H1 (cell line): ENCODE data around the gene ADGRF1. TPM values are rescaled to one million over a fixed set of nuclear protein-coding genes. Genes with fewer than 3 reads are reported as not detected.

Source experiments
- CTCF ChIA-PET: fragments of 300-600 bp; sonication (Branson Sonifier 250); formaldehyde crosslinking; loops from one replicate; lab custom pipeline; 2021; ENCODE audit not compliant: partially characterized antibody; lab: Charles Lee
- POLR2A ChIA-PET: fragments of 300-600 bp; sonication (Branson Sonifier 250); formaldehyde crosslinking; loops from one replicate; lab custom pipeline; 2021; ENCODE audit warnings: inconsistent platforms; ENCODE audit not compliant: partially characterized antibody; lab: Charles Lee
- DNase-seq, 2 experiments: peaks; one replicate each; pipeline versions ENCODE4 v3.0.0 to v3.0.0-alpha.2; 2010 to 2022; ENCODE audit warnings: low spot score in 2 of 2, low read depth in 1 of 2, mixed read lengths in 1 of 2
- FAIRE-seq: peaks from 2 replicates; lab custom pipeline; 2011; peaks lifted over from hg19 to GRCh38; lab: Jason Lieb, UNC
- H2AFZ ChIP-seq: 2 replicates; pipeline ENCODE4 v1.8.1; 2012; ENCODE audit warnings: low read length, inconsistent platforms
- H2AK5ac ChIP-seq: 2 replicates; pipeline ENCODE4 v1.6.1; 2013; ENCODE audit warnings: low read depth, low read length
- H2BK120ac ChIP-seq: replicated peaks from 2 replicates; pipeline ENCODE3; 2013; ENCODE audit warnings: low read depth, low read length, inconsistent platforms
- H2BK12ac ChIP-seq: 2 replicates; pipeline ENCODE4 v1.6.1; 2013; ENCODE audit warnings: low read depth, low read length
- H2BK15ac ChIP-seq: 2 replicates; pipeline ENCODE4 v1.6.1; 2013; ENCODE audit warnings: low read length
- H2BK20ac ChIP-seq: 2 replicates; pipeline ENCODE4 v1.6.1; 2013; ENCODE audit warnings: low read length
- H2BK5ac ChIP-seq: 2 replicates; pipeline ENCODE4 v1.6.1; 2013; ENCODE audit warnings: low read depth, low read length
- H3K14ac ChIP-seq: 2 replicates; pipeline ENCODE4 v1.6.1; 2013; ENCODE audit warnings: inconsistent platforms; ENCODE audit not compliant: insufficient read length
- H3K18ac ChIP-seq: 2 replicates; pipeline ENCODE4 v1.6.1; 2013; ENCODE audit warnings: low read length; ENCODE audit errors: extremely low read depth
- H3K23ac ChIP-seq: 2 replicates; pipeline ENCODE4 v1.6.1; 2013; ENCODE audit warnings: inconsistent platforms; ENCODE audit not compliant: insufficient read length
- H3K23me2 ChIP-seq: 2 replicates; pipeline ENCODE4 v1.6.1; 2013; ENCODE audit warnings: low read depth, low read length
- H3K27ac ChIP-seq: 2 replicates; pipeline ENCODE4 v1.6.1; 2011; ENCODE audit warnings: low read depth, low read length, inconsistent platforms
- H3K27me3 ChIP-seq, 4 experiments: replicated peaks in 1 of 4; 1 replicate in 1 of 4; 2 replicates in 3 of 4; pipeline versions ENCODE4 v1.6.1 to v1.8.1; 2011 to 2013; ENCODE audit warnings: low read length in 3 of 4, mild to moderate bottlenecking in 3 of 4, inconsistent platforms in 2 of 4, mixed read lengths in 2 of 4, moderate library complexity in 1 of 4; ENCODE audit not compliant: control insufficient read depth in 3 of 4, insufficient read depth in 3 of 4; ENCODE audit errors: extremely low read depth in 1 of 4
- H3K36me3 ChIP-seq, 4 experiments: 2 replicates each; pipeline versions ENCODE4 v1.6.1 to v1.8.1; 2011 to 2013; ENCODE audit warnings: mild to moderate bottlenecking in 4 of 4, low read length in 3 of 4, moderate library complexity in 2 of 4, control low read depth in 1 of 4, inconsistent platforms in 1 of 4; ENCODE audit not compliant: insufficient read depth in 4 of 4, control insufficient read depth in 2 of 4
- H3K4ac ChIP-seq: replicated peaks from 2 replicates; pipeline ENCODE3; 2013; ENCODE audit warnings: low read length, low read depth, mixed read lengths, inconsistent platforms; ENCODE audit not compliant: insufficient read length
- H3K4me1 ChIP-seq, 4 experiments: replicated peaks in 1 of 4; 1 replicate in 1 of 4; 2 replicates in 3 of 4; pipeline versions ENCODE4 v1.6.1 to v1.8.1; 2011 to 2013; ENCODE audit warnings: low read length in 3 of 4, inconsistent platforms in 2 of 4, mixed read lengths in 1 of 4; ENCODE audit not compliant: insufficient read depth in 4 of 4, control insufficient read depth in 3 of 4
- H3K4me2 ChIP-seq, 2 experiments: 2 replicates each; pipeline versions ENCODE4 v1.6.1 to v1.8.1; 2011 to 2013; ENCODE audit warnings: low read depth in 2 of 2, low read length in 2 of 2, control low read depth in 1 of 2, inconsistent platforms in 1 of 2, mild to moderate bottlenecking in 1 of 2; ENCODE audit not compliant: insufficient read depth in 1 of 2
- H3K4me3 ChIP-seq, 4 experiments: fragments of 200-600, 300-600 bp in 1 of 4; sonication (generic), shearing (Covaris generic), sonication (Bioruptor Twin) in 1 of 4; 2 replicates each; pipeline versions ENCODE4 v1.5.1 to v1.8.1; 2011 to 2016; ENCODE audit warnings: low read length in 4 of 4, low read depth in 3 of 4, control low read depth in 2 of 4, inconsistent platforms in 2 of 4, mild to moderate bottlenecking in 2 of 4, mixed read lengths in 1 of 4, moderate library complexity in 1 of 4; ENCODE audit not compliant: insufficient read depth in 2 of 4; ENCODE audit errors: extremely low read depth in 1 of 4
- H3K56ac ChIP-seq: replicated peaks from 2 replicates; pipeline ENCODE3; 2013; ENCODE audit warnings: low read depth, mild to moderate bottlenecking, mixed read lengths, low read length, inconsistent platforms; ENCODE audit not compliant: insufficient read length
- H3K79me1 ChIP-seq: 2 replicates; pipeline ENCODE4 v1.6.1; 2013; ENCODE audit warnings: low read depth, low read length, control low read depth
- H3K79me2 ChIP-seq, 2 experiments: 2 replicates each; pipeline versions ENCODE4 v1.6.1 to v1.8.1; 2012 to 2013; ENCODE audit warnings: low read length in 2 of 2, mild to moderate bottlenecking in 2 of 2, inconsistent platforms in 1 of 2; ENCODE audit not compliant: insufficient read depth in 2 of 2, control insufficient read depth in 1 of 2
- H3K9ac ChIP-seq, 4 experiments: replicated peaks in 1 of 4; 1 replicate in 1 of 4; 2 replicates in 3 of 4; pipeline versions ENCODE4 v1.6.1 to v1.8.1; 2011 to 2013; ENCODE audit warnings: low read depth in 3 of 4, low read length in 3 of 4, control low read depth in 2 of 4, mild to moderate bottlenecking in 2 of 4, moderate library complexity in 2 of 4, inconsistent platforms in 1 of 4; ENCODE audit errors: extremely low read depth in 1 of 4
- H3K9me3 ChIP-seq, 2 experiments: 2 replicates each; pipeline versions ENCODE4 v1.6.1 to v1.8.1; 2012 to 2013; ENCODE audit warnings: mild to moderate bottlenecking in 2 of 2, moderate library complexity in 2 of 2, control low read depth in 1 of 2, inconsistent platforms in 1 of 2, low read depth in 1 of 2, low read length in 1 of 2, mixed read lengths in 1 of 2; ENCODE audit not compliant: insufficient read depth in 2 of 2
- H4K20me1 ChIP-seq, 2 experiments: replicated peaks in 1 of 2; 2 replicates each; pipeline versions ENCODE3 to v1.8.1; 2011 to 2013; ENCODE audit warnings: inconsistent platforms in 2 of 2, low read length in 2 of 2, mild to moderate bottlenecking in 1 of 2; ENCODE audit not compliant: insufficient read depth in 2 of 2, control insufficient read depth in 1 of 2
- H4K5ac ChIP-seq: 2 replicates; pipeline ENCODE4 v1.6.1; 2013; ENCODE audit warnings: low read length, low read depth, mixed read lengths, inconsistent platforms; ENCODE audit not compliant: insufficient read length
- H4K8ac ChIP-seq: 2 replicates; pipeline ENCODE4 v1.8.0; 2013; ENCODE audit warnings: mild to moderate bottlenecking, moderate library complexity, low read length, inconsistent platforms; ENCODE audit not compliant: insufficient read depth; ENCODE audit errors: extremely low read depth
- H4K91ac ChIP-seq: replicated peaks from 2 replicates; pipeline ENCODE3; 2013; ENCODE audit warnings: low read length, mixed read lengths, inconsistent platforms; ENCODE audit not compliant: insufficient read length
- BACH1 ChIP-seq: IDR thresholded peaks from 2 replicates; pipeline ENCODE4 v1.6.1; 2012; ENCODE audit warnings: low read length, improper control_type of control experiment
- CBX5 ChIP-seq: fragments of 300-800, 300-1000 bp; sonication (generic); IDR thresholded peaks from 2 replicates; pipeline ENCODE4 v1.7.1; 2016; ENCODE audit warnings: antibody characterized with exemption, low read length, low read depth
- HDAC2 ChIP-seq, 2 experiments: fragments of 300-600 bp in 1 of 2; sonication (generic) in 1 of 2; IDR thresholded peaks; 2 replicates each; pipeline ENCODE4 v1.6.1; 2011 to 2012; ENCODE audit warnings: low read depth in 2 of 2, low read length in 2 of 2, mild to moderate bottlenecking in 2 of 2, moderate library complexity in 2 of 2, borderline replicate concordance in 1 of 2, inconsistent platforms in 1 of 2
- MAX ChIP-seq: IDR thresholded peaks from 2 replicates; pipeline ENCODE4 v1.6.1; 2012; ENCODE audit warnings: inconsistent platforms
- POLR2A ChIP-seq, 2 experiments: IDR thresholded peaks; 1 replicate in 1 of 2; 2 replicates in 1 of 2; pipeline ENCODE4 v1.6.1; 2011; ENCODE audit warnings: low read depth in 2 of 2, low read length in 2 of 2, mild to moderate bottlenecking in 2 of 2; ENCODE audit errors: control extremely low read depth in 1 of 2
- RAD21 ChIP-seq, 2 experiments: IDR thresholded peaks in 1 of 2; conservative IDR thresholded peaks in 1 of 2; 2 replicates each; pipeline ENCODE4 v1.6.1; 2011; ENCODE audit warnings: low read depth in 2 of 2, low read length in 2 of 2, improper control_type of control experiment in 1 of 2, inconsistent platforms in 1 of 2, mild to moderate bottlenecking in 1 of 2, moderate library complexity in 1 of 2
- RXRA ChIP-seq: IDR thresholded peaks from 2 replicates; pipeline ENCODE4 v1.6.1; 2011; ENCODE audit warnings: low read depth, mild to moderate bottlenecking, low read length, moderate library complexity; ENCODE audit not compliant: insufficient read depth
- YY1 ChIP-seq: IDR thresholded peaks from 2 replicates; pipeline ENCODE4 v1.6.1; 2011; ENCODE audit warnings: low read depth, mild to moderate bottlenecking, low read length
- WGBS, 2 experiments: shearing (Covaris generic) in 1 of 2; methylation state at CpG; one replicate each; pipeline versions ENCODE4 v1.1.6 to v1.1.7; 2013 to 2015; ENCODE audit warnings: low lambda C conversion rate in 2 of 2, mixed read lengths in 2 of 2, inconsistent platforms in 1 of 2, low coverage in 1 of 2, missing lambda C conversion rate in 1 of 2; ENCODE audit not compliant: insufficient replicate concordance in 2 of 2, insufficient coverage in 1 of 2, insufficient read length in 1 of 2; ENCODE audit errors: extremely low coverage in 1 of 2, missing lambda C conversion rate in 1 of 2; 5-methylcytosine and 5-hydroxymethylcytosine counted together
- polyA plus RNA-seq, 7 experiments: library from polyadenylated mRNA; depleted of rRNA in 3 of 7; stranded (reverse) in 5 of 7; unstranded in 2 of 7; fragments of >200 nt in 5 of 7; fragments of 200-250 nt in 2 of 7; gene quantifications; 1 replicate in 5 of 7; 2 replicates in 1 of 7; 4 replicates in 1 of 7; pipeline versions ENCODE4 v1.2.1 to v1.2.3, GENCODE V29; 2011 to 2013; ENCODE audit warnings: missing spikeins in 2 of 7, mixed read lengths in 2 of 7
- total RNA-seq: library from RNA; stranded (reverse); fragmentation: NEBNext Ultra II Directional; extraction: Animal tissue kit (Norgen Biotek cat#: 25700); gene quantifications from 2 replicates; pipeline ENCODE4 v1.2.1, GENCODE V29; 2021

Gene ADGRF1
- total and polyA plus RNA-seq, 2 of the 8 experiments (the other 6 are each of a cell fraction or from before 2014, with no cell fraction given), result not detected

GRCh38 chr6:46973029-46973428 lies 69.1 kb downstream of the ADGRF1 start:
- no peaks in the 10 kb centered on the region for H4K20me1 ChIP-seq
- H3K9ac ChIP-seq, result no peak overlapping the region
- no peak for TF ChIP-seq HDAC2 (IDR thresholded peaks at IDR 0.05; ENCODE audit: borderline replicate concordance in 1 of 2, low read depth in 2 of 2, low read length in 2 of 2)
- no peak for TF ChIP-seq YY1
- no peak for TF ChIP-seq RXRA
- TF ChIP-seq CBX5, result no peak
- no peak for TF ChIP-seq BACH1
- TF ChIP-seq RAD21 (IDR thresholded peaks at IDR 0.05 in 1 of 2, conservative IDR thresholded peaks at IDR 0.05 in 1 of 2; ENCODE audit: low read depth in 2 of 2, low read length in 2 of 2), result no peak
- no peak for TF ChIP-seq MAX
- TF ChIP-seq POLR2A (IDR thresholded peaks at IDR 0.05; ENCODE audit: control extremely low read depth in 1 of 2, low read depth in 2 of 2, low read length in 2 of 2), result no peak
- TF ChIP-seq, all 59 proteins: peak for 0
- Histone ChIP-seq H3K36me3 (no peaks in the 10 kb centered on the region), H3K4me1 (no peaks in the 10 kb centered on the region), H2BK15ac (no peak overlapping the region), H2BK120ac (no peak overlapping the region), H2BK12ac (no peak overlapping the region), H3K56ac (no peak overlapping the region), H4K5ac (no peak overlapping the region), H2AFZ (no peak overlapping the region), H3K27me3 (no peaks in the 10 kb centered on the region), H3K23ac (no peak overlapping the region), H3K14ac (no peak overlapping the region), H3K9me3 (no peaks in the 10 kb centered on the region), H3K18ac (no peak overlapping the region), H3K4me3 (no peak overlapping the region), H3K79me2 (no peaks in the 10 kb centered on the region), H4K91ac (no peak overlapping the region), H3K79me1 (no peaks in the 10 kb centered on the region), H2BK20ac (no peak overlapping the region), H4K8ac (no peak overlapping the region), H2AK5ac (no peak overlapping the region), H3K4ac (no peak overlapping the region), H3K23me2 (no peaks in the 10 kb centered on the region), H3K27ac (no peak overlapping the region), H3K4me2 (no peak overlapping the region), H2BK5ac (no peak overlapping the region)
- ChIA-PET CTCF (interaction anchor here (0.6 to 1.5 kb wide), 2 partner anchors 38 to 93 kb away, joined by 3 read pairs; no protein-coding TSS in a partner anchor), POLR2A (no interaction called here)
- FAIRE-seq, result no peak
- WGBS, 2 experiments, result 71% methylated on average over 2 of the region's 2 CpGs; no CpG with 5 or more reads in 1 of the 2 experiments
- DNase-seq, result no peak
